GM10266 (cell line): ENCODE measurements around the gene ABLIM2.

Source experiments
- DNase-seq: peaks from one replicate; pipeline ENCODE4 v3.0.0; 2012; ENCODE audit errors: extremely low spot score
- TF ChIP-seq, protein P1 (sequence below): IDR thresholded peaks from 2 replicates; pipeline ENCODE4 v1.5.1; 2012; ENCODE audit warnings: mild to moderate bottlenecking, low read depth; ENCODE audit not compliant: control insufficient read depth, insufficient read depth; ENCODE audit errors: missing control alignments

ABLIM2 gene

DNA sequence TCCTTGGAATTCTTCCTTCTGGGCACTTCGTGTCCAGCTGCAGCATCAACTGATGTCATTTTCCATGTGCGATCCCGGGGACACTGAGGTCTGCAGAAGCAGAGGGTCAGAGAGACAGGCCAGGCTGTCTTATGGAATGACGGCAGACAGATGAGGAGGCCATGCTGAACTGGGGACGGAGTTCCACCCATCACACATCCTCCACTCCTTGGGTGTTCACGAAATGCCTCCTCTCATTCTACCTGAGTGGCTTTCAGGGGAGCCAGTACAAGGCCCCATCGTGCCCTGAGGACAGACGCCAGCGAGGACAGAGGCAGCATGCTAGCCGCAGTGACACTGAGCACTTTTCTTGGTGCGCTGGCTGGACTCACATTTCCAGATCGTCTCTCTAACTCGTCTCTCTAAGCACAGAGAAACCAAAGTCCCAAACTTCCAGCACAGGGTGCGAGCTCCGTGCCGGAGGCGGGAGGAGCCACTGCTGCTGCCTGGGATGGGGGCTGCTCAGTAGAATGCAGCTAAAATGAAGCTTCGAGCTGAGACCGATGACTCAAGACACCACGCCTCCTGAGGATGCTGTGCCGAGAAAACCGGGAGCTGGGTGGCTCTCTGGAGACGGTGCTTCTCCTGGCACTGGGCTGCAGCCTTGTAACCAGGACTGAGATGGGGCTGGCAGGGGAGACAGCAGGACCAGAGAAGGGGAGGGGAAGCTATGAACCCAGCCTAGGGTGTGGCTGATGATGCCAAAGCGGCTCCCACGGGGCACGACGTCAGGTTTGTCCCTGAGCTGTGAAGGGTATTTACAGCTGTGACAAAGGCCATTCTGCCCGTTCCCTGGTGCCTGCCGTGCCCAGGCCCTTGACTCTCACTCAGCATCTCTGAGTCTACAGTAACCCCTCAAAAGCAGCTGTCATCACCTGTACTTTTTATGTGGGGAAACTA is 8.2 kb downstream of the ABLIM2 start:
- TF ChIP-seq, protein P1, sequence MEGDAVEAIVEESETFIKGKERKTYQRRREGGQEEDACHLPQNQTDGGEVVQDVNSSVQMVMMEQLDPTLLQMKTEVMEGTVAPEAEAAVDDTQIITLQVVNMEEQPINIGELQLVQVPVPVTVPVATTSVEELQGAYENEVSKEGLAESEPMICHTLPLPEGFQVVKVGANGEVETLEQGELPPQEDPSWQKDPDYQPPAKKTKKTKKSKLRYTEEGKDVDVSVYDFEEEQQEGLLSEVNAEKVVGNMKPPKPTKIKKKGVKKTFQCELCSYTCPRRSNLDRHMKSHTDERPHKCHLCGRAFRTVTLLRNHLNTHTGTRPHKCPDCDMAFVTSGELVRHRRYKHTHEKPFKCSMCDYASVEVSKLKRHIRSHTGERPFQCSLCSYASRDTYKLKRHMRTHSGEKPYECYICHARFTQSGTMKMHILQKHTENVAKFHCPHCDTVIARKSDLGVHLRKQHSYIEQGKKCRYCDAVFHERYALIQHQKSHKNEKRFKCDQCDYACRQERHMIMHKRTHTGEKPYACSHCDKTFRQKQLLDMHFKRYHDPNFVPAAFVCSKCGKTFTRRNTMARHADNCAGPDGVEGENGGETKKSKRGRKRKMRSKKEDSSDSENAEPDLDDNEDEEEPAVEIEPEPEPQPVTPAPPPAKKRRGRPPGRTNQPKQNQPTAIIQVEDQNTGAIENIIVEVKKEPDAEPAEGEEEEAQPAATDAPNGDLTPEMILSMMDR: no peak
- no peak for DNase-seq

DNA sequence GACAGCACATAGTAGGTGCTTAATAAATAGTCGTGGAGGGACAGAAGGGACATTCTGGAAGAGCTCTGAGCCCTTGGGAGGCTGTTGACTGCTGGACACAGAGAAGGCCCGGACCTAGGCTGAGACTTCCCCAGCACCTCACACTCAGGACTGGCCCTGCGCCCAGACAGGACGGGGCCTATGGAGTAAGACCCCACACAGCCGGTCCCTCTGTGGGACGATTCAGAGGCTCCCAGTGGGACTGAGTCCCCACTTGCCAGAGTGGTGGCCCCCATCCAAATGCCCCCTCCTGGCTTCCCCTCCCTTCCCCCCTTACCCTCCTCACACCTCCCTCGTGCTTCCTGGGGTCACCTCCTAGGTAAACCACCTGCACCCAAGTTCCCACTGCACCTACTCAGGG is 8.9 kb downstream of the ABLIM2 start:
- TF ChIP-seq, protein P1: no peak
- DNase-seq: no peak

- TF ChIP-seq, protein P1: no peak
- DNase-seq: no peak
These were observed 9.7 kb downstream of the ABLIM2 start for GRCh38 chr4:8148785-8149435.

- TF ChIP-seq, protein P1: no peak
- DNase-seq: no peak
These were observed 10.5 kb downstream of the ABLIM2 start for GRCh38 chr4:8148159-8148558.

DNA sequence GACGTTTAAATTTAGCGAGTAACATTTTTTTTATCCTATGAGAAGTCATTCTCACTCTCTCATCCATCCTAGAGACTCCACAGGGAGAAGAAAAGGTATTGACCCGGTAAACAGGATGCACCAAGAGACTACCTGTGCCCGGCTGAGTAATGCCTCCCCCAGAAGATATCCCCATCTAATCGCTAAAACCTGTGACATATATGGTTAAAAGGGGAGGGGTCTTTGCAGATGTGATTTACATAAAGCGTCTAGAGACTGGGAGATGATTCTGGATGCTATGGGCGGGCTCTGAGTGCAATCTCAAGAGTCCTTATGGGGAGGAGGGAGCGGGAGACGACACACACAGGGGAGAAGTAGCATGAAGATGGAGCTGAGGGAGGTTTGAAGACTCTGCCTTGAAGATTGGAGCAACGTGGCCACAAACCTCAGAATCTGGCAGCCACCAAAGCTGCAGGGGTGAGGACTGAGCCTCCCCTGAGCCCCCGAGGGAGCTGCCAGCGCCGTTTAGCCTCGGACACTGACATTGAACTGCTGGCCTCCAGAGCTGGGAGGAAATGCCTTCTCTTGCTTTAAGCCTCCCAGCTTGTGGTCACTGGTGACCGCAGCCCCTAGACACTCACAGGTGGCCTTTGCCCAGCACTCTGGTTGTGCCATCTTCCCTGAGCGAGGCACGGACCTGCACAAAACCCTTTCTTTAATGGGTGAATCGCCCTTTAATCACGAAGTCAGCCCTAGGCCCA is 11.2 kb downstream of the ABLIM2 start:
- no peak for DNase-seq

DNA sequence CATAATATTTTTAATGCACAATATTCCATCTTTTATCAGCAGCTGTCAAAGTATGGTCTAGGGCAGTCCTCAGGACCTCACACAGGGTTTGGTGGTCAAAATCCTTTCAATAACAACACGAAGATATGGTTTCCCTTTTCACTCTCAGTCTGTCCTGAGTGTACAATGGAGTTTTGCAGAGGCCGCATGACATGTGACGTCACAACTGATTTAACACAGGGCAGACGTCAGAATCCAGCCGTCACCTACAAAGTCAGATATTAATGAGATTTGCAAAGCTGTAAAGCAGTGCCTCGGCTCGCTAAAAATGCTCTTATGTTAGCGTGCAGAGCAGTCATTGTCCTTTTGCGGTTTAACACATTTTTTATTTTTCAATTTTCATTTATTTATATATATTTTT is 12.5 kb downstream of the ABLIM2 start:
- DNase-seq: no peak
- TF ChIP-seq, protein P1: no peak

More for the DNA sequence above, 11.2 kb downstream of the ABLIM2 start:
- TF ChIP-seq, protein P1: no peak
